H1 (cell line): Measurements from ENCODE around the gene CADPS. TPM values are rescaled to one million over a fixed set of nuclear protein-coding genes. Genes with fewer than 3 reads are reported as not detected.

ENCODE experiments used
- CTCF ChIA-PET: fragments of 300-600 bp; sonication (Branson Sonifier 250); formaldehyde crosslinking; loops from one replicate; lab custom pipeline; 2021; ENCODE audit not compliant: partially characterized antibody; lab: Charles Lee
- POLR2A ChIA-PET: fragments of 300-600 bp; sonication (Branson Sonifier 250); formaldehyde crosslinking; loops from one replicate; lab custom pipeline; 2021; ENCODE audit warnings: inconsistent platforms; ENCODE audit not compliant: partially characterized antibody; lab: Charles Lee
- DNase-seq, 2 experiments: peaks; one replicate each; pipeline versions ENCODE4 v3.0.0 to v3.0.0-alpha.2; 2010 to 2022; ENCODE audit warnings: low spot score in 2 of 2, low read depth in 1 of 2, mixed read lengths in 1 of 2
- FAIRE-seq: peaks from 2 replicates; lab custom pipeline; 2011; peaks lifted over from hg19 to GRCh38; lab: Jason Lieb, UNC
- H2AFZ ChIP-seq: 2 replicates; pipeline ENCODE4 v1.8.1; 2012; ENCODE audit warnings: low read length, inconsistent platforms
- H2AK5ac ChIP-seq: 2 replicates; pipeline ENCODE4 v1.6.1; 2013; ENCODE audit warnings: low read depth, low read length
- H2BK120ac ChIP-seq: replicated peaks from 2 replicates; pipeline ENCODE3; 2013; ENCODE audit warnings: low read depth, low read length, inconsistent platforms
- H2BK12ac ChIP-seq: 2 replicates; pipeline ENCODE4 v1.6.1; 2013; ENCODE audit warnings: low read depth, low read length
- H2BK15ac ChIP-seq: 2 replicates; pipeline ENCODE4 v1.6.1; 2013; ENCODE audit warnings: low read length
- H2BK20ac ChIP-seq: 2 replicates; pipeline ENCODE4 v1.6.1; 2013; ENCODE audit warnings: low read length
- H2BK5ac ChIP-seq: 2 replicates; pipeline ENCODE4 v1.6.1; 2013; ENCODE audit warnings: low read depth, low read length
- H3K14ac ChIP-seq: 2 replicates; pipeline ENCODE4 v1.6.1; 2013; ENCODE audit warnings: inconsistent platforms; ENCODE audit not compliant: insufficient read length
- H3K18ac ChIP-seq: 2 replicates; pipeline ENCODE4 v1.6.1; 2013; ENCODE audit warnings: low read length; ENCODE audit errors: extremely low read depth
- H3K23ac ChIP-seq: 2 replicates; pipeline ENCODE4 v1.6.1; 2013; ENCODE audit warnings: inconsistent platforms; ENCODE audit not compliant: insufficient read length
- H3K23me2 ChIP-seq: 2 replicates; pipeline ENCODE4 v1.6.1; 2013; ENCODE audit warnings: low read depth, low read length
- H3K27ac ChIP-seq: 2 replicates; pipeline ENCODE4 v1.6.1; 2011; ENCODE audit warnings: low read depth, low read length, inconsistent platforms
- H3K27me3 ChIP-seq, 4 experiments: replicated peaks in 1 of 4; 1 replicate in 1 of 4; 2 replicates in 3 of 4; pipeline versions ENCODE4 v1.6.1 to v1.8.1; 2011 to 2013; ENCODE audit warnings: low read length in 3 of 4, mild to moderate bottlenecking in 3 of 4, inconsistent platforms in 2 of 4, mixed read lengths in 2 of 4, moderate library complexity in 1 of 4; ENCODE audit not compliant: control insufficient read depth in 3 of 4, insufficient read depth in 3 of 4; ENCODE audit errors: extremely low read depth in 1 of 4
- H3K36me3 ChIP-seq, 4 experiments: 2 replicates each; pipeline versions ENCODE4 v1.6.1 to v1.8.1; 2011 to 2013; ENCODE audit warnings: mild to moderate bottlenecking in 4 of 4, low read length in 3 of 4, moderate library complexity in 2 of 4, control low read depth in 1 of 4, inconsistent platforms in 1 of 4; ENCODE audit not compliant: insufficient read depth in 4 of 4, control insufficient read depth in 2 of 4
- H3K4ac ChIP-seq: replicated peaks from 2 replicates; pipeline ENCODE3; 2013; ENCODE audit warnings: low read length, low read depth, mixed read lengths, inconsistent platforms; ENCODE audit not compliant: insufficient read length
- H3K4me1 ChIP-seq, 4 experiments: replicated peaks in 1 of 4; 1 replicate in 1 of 4; 2 replicates in 3 of 4; pipeline versions ENCODE4 v1.6.1 to v1.8.1; 2011 to 2013; ENCODE audit warnings: low read length in 3 of 4, inconsistent platforms in 2 of 4, mixed read lengths in 1 of 4; ENCODE audit not compliant: insufficient read depth in 4 of 4, control insufficient read depth in 3 of 4
- H3K4me2 ChIP-seq, 2 experiments: 2 replicates each; pipeline versions ENCODE4 v1.6.1 to v1.8.1; 2011 to 2013; ENCODE audit warnings: low read depth in 2 of 2, low read length in 2 of 2, control low read depth in 1 of 2, inconsistent platforms in 1 of 2, mild to moderate bottlenecking in 1 of 2; ENCODE audit not compliant: insufficient read depth in 1 of 2
- H3K4me3 ChIP-seq, 4 experiments: fragments of 200-600, 300-600 bp in 1 of 4; sonication (generic), shearing (Covaris generic), sonication (Bioruptor Twin) in 1 of 4; 2 replicates each; pipeline versions ENCODE4 v1.5.1 to v1.8.1; 2011 to 2016; ENCODE audit warnings: low read length in 4 of 4, low read depth in 3 of 4, control low read depth in 2 of 4, inconsistent platforms in 2 of 4, mild to moderate bottlenecking in 2 of 4, mixed read lengths in 1 of 4, moderate library complexity in 1 of 4; ENCODE audit not compliant: insufficient read depth in 2 of 4; ENCODE audit errors: extremely low read depth in 1 of 4
- H3K56ac ChIP-seq: replicated peaks from 2 replicates; pipeline ENCODE3; 2013; ENCODE audit warnings: low read depth, mild to moderate bottlenecking, mixed read lengths, low read length, inconsistent platforms; ENCODE audit not compliant: insufficient read length
- H3K79me1 ChIP-seq: 2 replicates; pipeline ENCODE4 v1.6.1; 2013; ENCODE audit warnings: low read depth, low read length, control low read depth
- H3K79me2 ChIP-seq, 2 experiments: 2 replicates each; pipeline versions ENCODE4 v1.6.1 to v1.8.1; 2012 to 2013; ENCODE audit warnings: low read length in 2 of 2, mild to moderate bottlenecking in 2 of 2, inconsistent platforms in 1 of 2; ENCODE audit not compliant: insufficient read depth in 2 of 2, control insufficient read depth in 1 of 2
- H3K9ac ChIP-seq, 4 experiments: replicated peaks in 1 of 4; 1 replicate in 1 of 4; 2 replicates in 3 of 4; pipeline versions ENCODE4 v1.6.1 to v1.8.1; 2011 to 2013; ENCODE audit warnings: low read depth in 3 of 4, low read length in 3 of 4, control low read depth in 2 of 4, mild to moderate bottlenecking in 2 of 4, moderate library complexity in 2 of 4, inconsistent platforms in 1 of 4; ENCODE audit errors: extremely low read depth in 1 of 4
- H3K9me3 ChIP-seq, 2 experiments: 2 replicates each; pipeline versions ENCODE4 v1.6.1 to v1.8.1; 2012 to 2013; ENCODE audit warnings: mild to moderate bottlenecking in 2 of 2, moderate library complexity in 2 of 2, control low read depth in 1 of 2, inconsistent platforms in 1 of 2, low read depth in 1 of 2, low read length in 1 of 2, mixed read lengths in 1 of 2; ENCODE audit not compliant: insufficient read depth in 2 of 2
- H4K20me1 ChIP-seq, 2 experiments: replicated peaks in 1 of 2; 2 replicates each; pipeline versions ENCODE3 to v1.8.1; 2011 to 2013; ENCODE audit warnings: inconsistent platforms in 2 of 2, low read length in 2 of 2, mild to moderate bottlenecking in 1 of 2; ENCODE audit not compliant: insufficient read depth in 2 of 2, control insufficient read depth in 1 of 2
- H4K5ac ChIP-seq: 2 replicates; pipeline ENCODE4 v1.6.1; 2013; ENCODE audit warnings: low read length, low read depth, mixed read lengths, inconsistent platforms; ENCODE audit not compliant: insufficient read length
- H4K8ac ChIP-seq: 2 replicates; pipeline ENCODE4 v1.8.0; 2013; ENCODE audit warnings: mild to moderate bottlenecking, moderate library complexity, low read length, inconsistent platforms; ENCODE audit not compliant: insufficient read depth; ENCODE audit errors: extremely low read depth
- H4K91ac ChIP-seq: replicated peaks from 2 replicates; pipeline ENCODE3; 2013; ENCODE audit warnings: low read length, mixed read lengths, inconsistent platforms; ENCODE audit not compliant: insufficient read length
- BRCA1 ChIP-seq: IDR thresholded peaks from 2 replicates; pipeline ENCODE4 v1.6.1; 2012; ENCODE audit warnings: low read depth, low read length, improper control_type of control experiment
- EP300 ChIP-seq, 2 experiments: IDR thresholded peaks; 1 replicate in 1 of 2; 2 replicates in 1 of 2; pipeline ENCODE4 v1.6.1; 2011 to 2012; ENCODE audit warnings: low read depth in 2 of 2, low read length in 2 of 2, mild to moderate bottlenecking in 2 of 2, borderline replicate concordance in 1 of 2, inconsistent platforms in 1 of 2, moderate library complexity in 1 of 2
- KDM1A ChIP-seq: fragments of 200-600, 300-600 bp; sonication (generic); IDR thresholded peaks from 2 replicates; pipeline ENCODE4 v1.7.1; 2016; ENCODE audit warnings: mild to moderate bottlenecking, low read length, borderline replicate concordance
- POLR2AphosphoS5 ChIP-seq: IDR thresholded peaks from 2 replicates; pipeline ENCODE4 v1.6.1; 2011; ENCODE audit warnings: low read depth, low read length
- SIN3A ChIP-seq, 2 experiments: IDR thresholded peaks in 1 of 2; conservative IDR thresholded peaks in 1 of 2; 2 replicates each; pipeline ENCODE4 v1.6.1; 2011 to 2012; ENCODE audit warnings: low read length in 2 of 2, improper control_type of control experiment in 1 of 2, low read depth in 1 of 2, mild to moderate bottlenecking in 1 of 2
- TAF7 ChIP-seq: optimal IDR thresholded peaks from 2 replicates; pipeline ENCODE3; 2011; ENCODE audit warnings: low read depth, mild to moderate bottlenecking, inconsistent platforms, low read length, moderate library complexity, borderline replicate concordance
- ZNF274 ChIP-seq: IDR thresholded peaks from 2 replicates; pipeline ENCODE4 v1.7.0; 2012; ENCODE audit warnings: low read length, borderline replicate concordance; ENCODE audit errors: extremely low read depth
- WGBS, 2 experiments: shearing (Covaris generic) in 1 of 2; methylation state at CpG; one replicate each; pipeline versions ENCODE4 v1.1.6 to v1.1.7; 2013 to 2015; ENCODE audit warnings: low lambda C conversion rate in 2 of 2, mixed read lengths in 2 of 2, inconsistent platforms in 1 of 2, low coverage in 1 of 2, missing lambda C conversion rate in 1 of 2; ENCODE audit not compliant: insufficient replicate concordance in 2 of 2, insufficient coverage in 1 of 2, insufficient read length in 1 of 2; ENCODE audit errors: extremely low coverage in 1 of 2, missing lambda C conversion rate in 1 of 2; 5-methylcytosine and 5-hydroxymethylcytosine counted together
- polyA plus RNA-seq, 7 experiments: library from polyadenylated mRNA; depleted of rRNA in 3 of 7; stranded (reverse) in 5 of 7; unstranded in 2 of 7; fragments of >200 nt in 5 of 7; fragments of 200-250 nt in 2 of 7; gene quantifications; 1 replicate in 5 of 7; 2 replicates in 1 of 7; 4 replicates in 1 of 7; pipeline versions ENCODE4 v1.2.1 to v1.2.3, GENCODE V29; 2011 to 2013; ENCODE audit warnings: missing spikeins in 2 of 7, mixed read lengths in 2 of 7
- total RNA-seq: library from RNA; stranded (reverse); fragmentation: NEBNext Ultra II Directional; extraction: Animal tissue kit (Norgen Biotek cat#: 25700); gene quantifications from 2 replicates; pipeline ENCODE4 v1.2.1, GENCODE V29; 2021
- TF ChIP-seq, protein P1 (sequence below): IDR thresholded peaks from 2 replicates; pipeline ENCODE4 v1.6.1; 2012; ENCODE audit warnings: inconsistent platforms

Gene CADPS
- total and polyA plus RNA-seq, 2 of the 8 experiments (the other 6 are each of a cell fraction or from before 2014, with no cell fraction given): 7.1 to 10.2 TPM

DNA sequence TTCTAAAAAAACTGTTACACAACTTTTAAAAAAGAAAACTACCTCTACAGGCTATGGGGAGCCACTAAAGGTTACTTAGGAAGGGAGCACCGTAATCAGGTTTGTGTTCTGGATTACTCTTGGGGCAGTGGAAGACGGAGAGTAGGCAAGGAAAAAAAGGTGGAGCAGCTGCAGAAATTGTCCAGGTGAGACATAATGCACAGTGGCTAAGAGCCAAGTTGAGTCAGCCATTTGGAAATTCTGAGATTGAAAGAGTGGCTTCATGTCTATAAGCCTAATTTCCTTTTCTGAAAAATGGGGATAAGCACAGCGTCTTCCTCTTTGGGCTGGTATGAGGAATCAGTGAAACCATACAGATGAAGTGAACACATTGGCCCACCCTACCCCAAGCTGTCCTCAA, 195.2 kb downstream of the CADPS start:
- H3K4ac ChIP-seq: no peak overlapping the region
- no peak overlapping the region for H3K27ac ChIP-seq
- no peak overlapping the region for H2BK120ac ChIP-seq
- no peak overlapping the region for H3K4me2 ChIP-seq
- peak overlapping the region; percentile 69 for H2BK12ac ChIP-seq
- no peak overlapping the region for H4K8ac ChIP-seq
- no peak overlapping the region for H2AK5ac ChIP-seq
- H3K14ac ChIP-seq: no peak overlapping the region
- FAIRE-seq (no peak), DNase-seq (no peak)
- WGBS, 2 experiments: 97% methylated on average over 3 of the region's 3 CpGs; no CpG with 5 or more reads in 1 of the 2 experiments
- H3K18ac ChIP-seq: no peak overlapping the region
- H2BK5ac ChIP-seq: no peak overlapping the region
- peaks cover 10 to 20% (median 13%) of the 10 kb centered on the region in 4 experiments; a peak in 6 of 7 replicates for H3K4me1 ChIP-seq
- no peaks in the 10 kb centered on the region for H3K36me3 ChIP-seq
- H4K91ac ChIP-seq: no peak overlapping the region
- H3K23ac ChIP-seq: no peak overlapping the region
- H3K23me2 ChIP-seq: no peaks in the 10 kb centered on the region
- H3K27me3 ChIP-seq: peaks cover 0 to 1% (median 0%) of the 10 kb centered on the region in 4 experiments; a peak in 1 of 7 replicates
- H2BK20ac ChIP-seq: peak overlapping the region; percentile 88; the same call in 1 of the 2 replicates
- no peaks in the 10 kb centered on the region for H4K20me1 ChIP-seq
- no peak overlapping the region for H2BK15ac ChIP-seq
- H3K9me3 ChIP-seq: no peaks in the 10 kb centered on the region
- no peak overlapping the region for H2AFZ ChIP-seq
- no peak overlapping the region for H3K4me3 ChIP-seq
- H3K9ac ChIP-seq: no peak overlapping the region
- no peak overlapping the region for H3K56ac ChIP-seq
- POLR2A ChIA-PET: interaction anchor here (1.2 kb wide), 1 partner anchor 12 kb away, joined by 4 read pairs; no protein-coding TSS in a partner anchor
- H4K5ac ChIP-seq: no peak overlapping the region
- H3K79me1 ChIP-seq: no peaks in the 10 kb centered on the region
- CTCF ChIA-PET: interaction anchor here (0.5 to 5.2 kb wide), 7 partner anchors 8 to 523 kb away, joined by 3 to 46 read pairs (median 3); no protein-coding TSS in a partner anchor
- H3K79me2 ChIP-seq: no peaks in the 10 kb centered on the region
- TF ChIP-seq BRCA1 (no peak), POLR2AphosphoS5 (no peak), SIN3A (conservative IDR thresholded peaks at IDR 0.05 in 1 of 2, IDR thresholded peaks at IDR 0.05 in 1 of 2; ENCODE audit: low read depth in 1 of 2, low read length in 2 of 2) (no peak), EP300 (IDR thresholded peaks at IDR 0.05; ENCODE audit: borderline replicate concordance in 1 of 2, low read depth in 2 of 2, low read length in 2 of 2) (no peak), KDM1A (no peak), ZNF274 (no peak), TAF7 (no peak)
- TF ChIP-seq, protein P1, sequence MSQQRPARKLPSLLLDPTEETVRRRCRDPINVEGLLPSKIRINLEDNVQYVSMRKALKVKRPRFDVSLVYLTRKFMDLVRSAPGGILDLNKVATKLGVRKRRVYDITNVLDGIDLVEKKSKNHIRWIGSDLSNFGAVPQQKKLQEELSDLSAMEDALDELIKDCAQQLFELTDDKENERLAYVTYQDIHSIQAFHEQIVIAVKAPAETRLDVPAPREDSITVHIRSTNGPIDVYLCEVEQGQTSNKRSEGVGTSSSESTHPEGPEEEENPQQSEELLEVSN: no peak
